ENCODE measurements around the gene F2R. TPM values are rescaled to one million over a fixed set of nuclear protein-coding genes. Genes with fewer than 3 reads are reported as not detected.

The F2R gene
- total RNA-seq, 2 experiments from 2014 or later, result 2.5 to 3.5 TPM

DNA sequence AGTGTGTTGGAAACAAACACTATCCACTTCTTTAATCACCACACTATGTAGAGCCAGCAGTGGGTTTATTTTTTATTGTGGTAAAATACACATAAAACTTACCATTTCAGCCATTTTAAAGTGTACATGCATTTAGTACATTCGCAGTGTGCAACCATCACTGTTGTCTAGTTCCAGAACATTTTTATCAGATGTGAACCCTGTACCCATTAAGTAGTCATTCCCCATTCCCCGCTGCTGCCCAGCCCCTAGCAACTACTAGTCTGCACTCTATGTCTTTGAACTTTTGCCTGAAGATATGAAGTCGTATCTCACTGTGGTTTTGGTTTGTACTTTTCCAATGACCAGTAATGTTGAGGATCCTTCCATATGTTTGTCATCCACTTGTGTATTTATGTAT is 30.2 kb upstream of the F2R start:
- ChIA-PET CTCF (no interaction called here), POLR2A (no interaction called here)
- ATAC-seq (no peak), DNase-seq (no peak)
- Mint-ChIP-seq H3K4me3 (no peak overlapping the region), H3K4me1 (ENCODE audit: low read depth) (peaks cover 10% of the 10 kb centered on the region), H3K27ac (no peak overlapping the region), H3K36me3 (ENCODE audit: low read depth) (peaks cover 25% of the 10 kb centered on the region), H3K27me3 (no peaks in the 10 kb centered on the region), H3K9me3 (no peaks in the 10 kb centered on the region)
- intact Hi-C loops (cut with micrococcal nuclease), result no loop called here
- TF ChIP-seq, protein P1, sequence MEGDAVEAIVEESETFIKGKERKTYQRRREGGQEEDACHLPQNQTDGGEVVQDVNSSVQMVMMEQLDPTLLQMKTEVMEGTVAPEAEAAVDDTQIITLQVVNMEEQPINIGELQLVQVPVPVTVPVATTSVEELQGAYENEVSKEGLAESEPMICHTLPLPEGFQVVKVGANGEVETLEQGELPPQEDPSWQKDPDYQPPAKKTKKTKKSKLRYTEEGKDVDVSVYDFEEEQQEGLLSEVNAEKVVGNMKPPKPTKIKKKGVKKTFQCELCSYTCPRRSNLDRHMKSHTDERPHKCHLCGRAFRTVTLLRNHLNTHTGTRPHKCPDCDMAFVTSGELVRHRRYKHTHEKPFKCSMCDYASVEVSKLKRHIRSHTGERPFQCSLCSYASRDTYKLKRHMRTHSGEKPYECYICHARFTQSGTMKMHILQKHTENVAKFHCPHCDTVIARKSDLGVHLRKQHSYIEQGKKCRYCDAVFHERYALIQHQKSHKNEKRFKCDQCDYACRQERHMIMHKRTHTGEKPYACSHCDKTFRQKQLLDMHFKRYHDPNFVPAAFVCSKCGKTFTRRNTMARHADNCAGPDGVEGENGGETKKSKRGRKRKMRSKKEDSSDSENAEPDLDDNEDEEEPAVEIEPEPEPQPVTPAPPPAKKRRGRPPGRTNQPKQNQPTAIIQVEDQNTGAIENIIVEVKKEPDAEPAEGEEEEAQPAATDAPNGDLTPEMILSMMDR (IDR thresholded peaks at IDR 0.05), result no peak

DNA sequence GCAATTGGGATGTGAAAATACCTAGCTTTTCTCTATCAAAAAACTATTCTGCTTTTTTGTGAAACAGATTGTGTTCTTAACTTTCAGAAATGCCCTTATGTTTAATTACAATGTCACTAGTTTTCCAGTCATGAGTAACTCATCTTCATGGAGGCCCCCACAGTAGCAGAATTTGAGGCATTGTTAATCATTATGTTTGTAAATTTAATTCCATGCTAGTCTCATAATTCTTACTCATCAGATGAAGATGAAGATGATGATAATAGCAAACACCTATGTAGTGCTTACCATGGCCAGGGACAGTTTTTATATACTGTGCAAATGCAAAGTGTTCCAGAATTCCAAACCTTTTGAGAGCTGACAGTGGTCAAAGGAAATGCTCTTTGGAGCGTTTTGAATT is 27.7 kb upstream of the F2R start:
- H3K36me3 Mint-ChIP-seq (ENCODE audit: low read depth), result peaks cover 26% of the 10 kb centered on the region
- CTCF ChIA-PET, result interaction anchor here (1.1 kb wide), 1 partner anchor 86 kb away, joined by 4 read pairs; no protein-coding TSS in a partner anchor
- H3K27ac Mint-ChIP-seq, result no peak overlapping the region
- ATAC-seq (no peak), DNase-seq (no peak)
- intact Hi-C loops (cut with micrococcal nuclease), result no loop called here
- no peak overlapping the region for H3K4me3 Mint-ChIP-seq
- POLR2A ChIA-PET, result no interaction called here
- peaks cover 16% of the 10 kb centered on the region for H3K4me1 Mint-ChIP-seq (ENCODE audit: low read depth)
- H3K27me3 Mint-ChIP-seq, result no peaks in the 10 kb centered on the region
- TF ChIP-seq, protein P1 (IDR thresholded peaks at IDR 0.05), result no peak
- no peaks in the 10 kb centered on the region for H3K9me3 Mint-ChIP-seq

DNA sequence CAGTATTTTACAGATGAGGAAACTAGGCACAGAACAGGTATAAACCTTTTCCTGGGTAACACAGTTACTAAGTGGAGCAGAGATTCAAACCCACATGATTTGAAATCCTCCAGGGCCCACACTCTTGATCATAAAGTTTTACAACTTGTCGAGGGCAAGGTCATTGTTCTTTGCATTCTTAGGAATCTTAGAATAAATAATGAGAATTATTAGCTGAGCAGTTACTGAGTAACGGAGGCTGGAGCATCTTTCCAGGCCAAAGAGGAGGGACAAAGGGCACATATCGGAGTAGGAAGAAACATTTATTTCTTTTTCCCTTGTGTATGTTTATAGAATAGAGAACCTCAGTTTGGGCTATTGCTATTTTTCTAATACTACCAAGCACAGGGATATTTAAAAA is 27.1 kb upstream of the F2R start:
- ATAC-seq, result no peak
- POLR2A ChIA-PET, result no interaction called here
- peaks cover 26% of the 10 kb centered on the region for H3K36me3 Mint-ChIP-seq (ENCODE audit: low read depth)

DNA sequence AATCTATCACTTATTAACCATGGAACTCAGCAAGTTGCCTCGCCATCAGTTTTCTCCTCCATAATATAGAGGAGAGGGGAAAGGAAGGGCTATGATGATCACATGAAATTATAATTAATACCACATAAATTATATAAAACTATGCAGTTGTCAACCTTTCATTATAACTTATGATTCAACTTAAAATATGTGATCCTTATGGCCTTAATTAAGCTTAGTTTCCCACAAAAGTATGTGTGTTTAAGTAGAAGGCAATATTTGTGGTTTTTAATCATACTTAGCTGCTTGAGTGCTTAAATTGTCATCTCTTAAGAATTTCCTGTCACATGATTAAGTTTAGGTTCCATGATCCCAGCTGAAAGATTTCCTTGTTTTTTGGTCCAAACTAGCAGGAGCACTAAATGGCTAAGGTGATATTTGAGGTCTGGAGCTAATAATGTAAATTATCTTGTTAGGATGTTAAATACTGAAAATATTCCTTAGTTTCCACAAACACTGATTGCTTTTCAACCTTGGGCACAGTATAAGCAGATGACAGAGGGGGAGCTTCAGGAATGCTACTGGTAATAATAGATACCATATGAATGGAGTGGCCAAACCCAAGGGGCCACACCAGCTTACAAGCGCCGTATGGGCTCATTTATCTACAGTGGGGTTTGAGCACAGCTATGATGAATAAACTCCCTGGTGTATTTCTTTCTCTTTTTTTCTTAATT is 26.4 kb upstream of the F2R start:
- ATAC-seq (no peak), DNase-seq (no peak)
- ChIA-PET CTCF (interaction anchor here (1.1 to 5.0 kb wide), 2 partner anchors 9 to 85 kb away, joined by 3 to 36 read pairs; no protein-coding TSS in a partner anchor), POLR2A (interaction anchor here (0.5 kb wide), 1 partner anchor 14 kb away, joined by 3 read pairs; no protein-coding TSS in a partner anchor)
- intact Hi-C loops (cut with micrococcal nuclease), result no loop called here
- TF ChIP-seq, protein P1 (IDR thresholded peaks at IDR 0.05), result no peak
- Mint-ChIP-seq H3K27me3 (no peaks in the 10 kb centered on the region), H3K27ac (no peak overlapping the region), H3K4me1 (ENCODE audit: low read depth) (peaks cover 16% of the 10 kb centered on the region), H3K36me3 (ENCODE audit: low read depth) (peaks cover 26% of the 10 kb centered on the region), H3K4me3 (no peak overlapping the region), H3K9me3 (no peaks in the 10 kb centered on the region)

More for the DNA sequence above, 27.1 kb upstream of the F2R start:
- peaks cover 16% of the 10 kb centered on the region for H3K4me1 Mint-ChIP-seq (ENCODE audit: low read depth)
- CTCF ChIA-PET, result interaction anchor here (1.1 to 5.0 kb wide), 2 partner anchors 9 to 85 kb away, joined by 3 to 36 read pairs; no protein-coding TSS in a partner anchor
- H3K4me3 Mint-ChIP-seq, result no peak overlapping the region
- intact Hi-C loops (cut with micrococcal nuclease), result no loop called here
- TF ChIP-seq, protein P1 (IDR thresholded peaks at IDR 0.05), result no peak
- no peak for DNase-seq
- no peak overlapping the region for H3K27ac Mint-ChIP-seq
- H3K9me3 Mint-ChIP-seq, result no peaks in the 10 kb centered on the region
- no peaks in the 10 kb centered on the region for H3K27me3 Mint-ChIP-seq

DNA sequence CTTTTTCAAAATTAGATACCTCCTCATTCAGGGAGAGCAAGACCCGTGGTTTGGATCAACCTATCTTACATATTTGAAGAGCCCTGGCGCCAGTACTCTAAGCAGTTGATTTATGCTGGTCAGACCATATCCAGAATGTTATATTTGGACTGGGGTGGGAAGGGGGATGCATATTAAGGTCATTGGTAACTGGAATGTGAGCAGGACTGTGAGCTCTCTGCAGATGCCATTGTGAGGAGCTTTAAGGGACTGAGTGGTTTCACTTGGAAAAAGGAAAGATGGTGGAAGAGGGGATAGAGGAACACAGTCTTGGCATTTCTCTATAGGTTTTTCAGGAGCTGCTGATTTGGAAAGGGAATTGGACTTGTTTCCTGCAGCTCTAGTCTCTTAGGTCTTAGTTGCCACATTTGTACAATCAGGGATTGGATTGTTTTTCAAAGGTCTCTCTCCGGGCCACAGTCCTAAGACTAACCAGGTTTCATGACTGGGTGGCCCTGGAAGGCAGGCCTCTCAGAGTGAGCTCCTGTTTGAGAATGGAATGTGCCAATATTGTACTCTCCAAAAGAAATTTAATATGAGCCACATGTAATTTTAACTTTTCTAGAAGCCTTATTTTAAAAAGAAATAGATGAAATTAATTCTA is 25.8 kb upstream of the F2R start:
- Mint-ChIP-seq H3K27ac (no peak overlapping the region), H3K4me3 (no peak overlapping the region), H3K27me3 (no peaks in the 10 kb centered on the region), H3K9me3 (no peaks in the 10 kb centered on the region), H3K36me3 (ENCODE audit: low read depth) (peaks cover 24% of the 10 kb centered on the region), H3K4me1 (ENCODE audit: low read depth) (peaks cover 16% of the 10 kb centered on the region)
- CTCF ChIA-PET, result interaction anchor here (1.1 to 5.0 kb wide), 2 partner anchors 10 to 84 kb away, joined by 3 to 36 read pairs; no protein-coding TSS in a partner anchor
- POLR2A ChIA-PET, result interaction anchor here (0.8 kb wide), 1 partner anchor 132 kb away, joined by 3 read pairs; no protein-coding TSS in a partner anchor
- TF ChIP-seq, protein P1 (IDR thresholded peaks at IDR 0.05), result no peak
- DNase-seq, result no peak
- no peak for ATAC-seq
- intact Hi-C loops (cut with micrococcal nuclease), result no loop called here
